ENCODE data around the gene NOTUM. TPM values are rescaled to one million over a fixed set of nuclear protein-coding genes. Genes with fewer than 3 reads are reported as not detected.

Gene NOTUM
- total and polyA plus RNA-seq, 9 of the 15 experiments (the other 6 are each of a cell fraction or from before 2014, with no cell fraction given) = 0.03 to 14.0 (median 4.1) TPM

DNA sequence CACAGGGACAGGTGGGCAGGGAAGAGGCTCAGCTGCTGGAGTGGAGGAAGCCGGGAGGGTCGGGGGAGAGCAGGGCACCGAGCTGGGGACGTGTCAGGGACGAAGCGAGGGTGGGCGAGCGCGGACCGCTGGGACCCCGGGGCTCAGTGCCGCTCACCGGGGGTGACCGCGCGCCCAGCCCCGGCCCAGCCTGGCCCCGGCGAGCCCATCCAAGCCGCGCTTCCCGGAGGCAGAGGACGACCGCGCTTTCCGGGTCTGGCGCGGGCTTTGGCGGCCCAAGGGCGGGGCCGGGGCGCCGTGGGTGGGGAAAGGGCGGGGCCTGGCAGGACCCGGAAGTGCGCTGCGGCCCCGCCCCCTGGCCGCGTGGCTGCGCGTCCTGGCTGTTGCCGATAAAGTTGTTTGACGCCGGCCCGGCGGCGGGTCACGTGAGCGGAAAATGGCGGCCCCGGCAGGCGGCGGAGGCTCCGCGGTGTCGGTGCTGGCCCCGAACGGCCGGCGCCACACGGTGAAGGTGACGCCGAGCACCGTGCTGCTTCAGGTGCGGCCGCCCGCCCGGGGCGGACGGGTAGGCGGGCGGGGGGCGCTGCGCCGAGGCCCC is 16.3 kb upstream of the NOTUM start, which contains the start of gene ASPSCR1 (continued):
- peak; percentile 82 to 91 for TF ChIP-seq NONO (IDR thresholded peaks at IDR 0.05; ENCODE audit: low read depth in 2 of 2, low read length in 1 of 2)
- peak; percentile 41 for TF ChIP-seq KAT7 (CRISPR knock-in tag; IDR thresholded peaks at IDR 0.05; ENCODE audit: borderline replicate concordance)
- no peak for TF ChIP-seq BRD4 (IDR thresholded peaks at IDR 0.05)
- TF ChIP-seq, protein P1, sequence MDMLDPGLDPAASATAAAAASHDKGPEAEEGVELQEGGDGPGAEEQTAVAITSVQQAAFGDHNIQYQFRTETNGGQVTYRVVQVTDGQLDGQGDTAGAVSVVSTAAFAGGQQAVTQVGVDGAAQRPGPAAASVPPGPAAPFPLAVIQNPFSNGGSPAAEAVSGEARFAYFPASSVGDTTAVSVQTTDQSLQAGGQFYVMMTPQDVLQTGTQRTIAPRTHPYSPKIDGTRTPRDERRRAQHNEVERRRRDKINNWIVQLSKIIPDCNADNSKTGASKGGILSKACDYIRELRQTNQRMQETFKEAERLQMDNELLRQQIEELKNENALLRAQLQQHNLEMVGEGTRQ (CRISPR knock-in tag; IDR thresholded peaks at IDR 0.05) = peak; percentile 97
- TF ChIP-seq, protein P2, sequence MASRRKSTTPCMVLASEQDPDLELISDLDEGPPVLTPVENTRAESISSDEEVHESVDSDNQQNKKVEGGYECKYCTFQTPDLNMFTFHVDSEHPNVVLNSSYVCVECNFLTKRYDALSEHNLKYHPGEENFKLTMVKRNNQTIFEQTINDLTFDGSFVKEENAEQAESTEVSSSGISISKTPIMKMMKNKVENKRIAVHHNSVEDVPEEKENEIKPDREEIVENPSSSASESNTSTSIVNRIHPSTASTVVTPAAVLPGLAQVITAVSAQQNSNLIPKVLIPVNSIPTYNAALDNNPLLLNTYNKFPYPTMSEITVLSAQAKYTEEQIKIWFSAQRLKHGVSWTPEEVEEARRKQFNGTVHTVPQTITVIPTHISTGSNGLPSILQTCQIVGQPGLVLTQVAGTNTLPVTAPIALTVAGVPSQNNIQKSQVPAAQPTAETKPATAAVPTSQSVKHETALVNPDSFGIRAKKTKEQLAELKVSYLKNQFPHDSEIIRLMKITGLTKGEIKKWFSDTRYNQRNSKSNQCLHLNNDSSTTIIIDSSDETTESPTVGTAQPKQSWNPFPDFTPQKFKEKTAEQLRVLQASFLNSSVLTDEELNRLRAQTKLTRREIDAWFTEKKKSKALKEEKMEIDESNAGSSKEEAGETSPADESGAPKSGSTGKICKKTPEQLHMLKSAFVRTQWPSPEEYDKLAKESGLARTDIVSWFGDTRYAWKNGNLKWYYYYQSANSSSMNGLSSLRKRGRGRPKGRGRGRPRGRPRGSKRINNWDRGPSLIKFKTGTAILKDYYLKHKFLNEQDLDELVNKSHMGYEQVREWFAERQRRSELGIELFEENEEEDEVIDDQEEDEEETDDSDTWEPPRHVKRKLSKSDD (conservative IDR thresholded peaks at IDR 0.05; ENCODE audit: low read length) = 0 out of 2 replicates have a peak, but pooled peaks have one; percentile 30
- TF ChIP-seq, protein P3, sequence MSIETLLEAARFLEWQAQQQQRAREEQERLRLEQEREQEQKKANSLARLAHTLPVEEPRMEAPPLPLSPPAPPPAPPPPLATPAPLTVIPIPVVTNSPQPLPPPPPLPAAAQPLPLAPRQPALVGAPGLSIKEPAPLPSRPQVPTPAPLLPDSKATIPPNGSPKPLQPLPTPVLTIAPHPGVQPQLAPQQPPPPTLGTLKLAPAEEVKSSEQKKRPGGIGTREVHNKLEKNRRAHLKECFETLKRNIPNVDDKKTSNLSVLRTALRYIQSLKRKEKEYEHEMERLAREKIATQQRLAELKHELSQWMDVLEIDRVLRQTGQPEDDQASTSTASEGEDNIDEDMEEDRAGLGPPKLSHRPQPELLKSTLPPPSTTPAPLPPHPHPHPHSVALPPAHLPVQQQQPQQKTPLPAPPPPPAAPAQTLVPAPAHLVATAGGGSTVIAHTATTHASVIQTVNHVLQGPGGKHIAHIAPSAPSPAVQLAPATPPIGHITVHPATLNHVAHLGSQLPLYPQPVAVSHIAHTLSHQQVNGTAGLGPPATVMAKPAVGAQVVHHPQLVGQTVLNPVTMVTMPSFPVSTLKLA (conservative IDR thresholded peaks at IDR 0.05) = peak; percentile 93 to 98
- TF ChIP-seq, protein P4, sequence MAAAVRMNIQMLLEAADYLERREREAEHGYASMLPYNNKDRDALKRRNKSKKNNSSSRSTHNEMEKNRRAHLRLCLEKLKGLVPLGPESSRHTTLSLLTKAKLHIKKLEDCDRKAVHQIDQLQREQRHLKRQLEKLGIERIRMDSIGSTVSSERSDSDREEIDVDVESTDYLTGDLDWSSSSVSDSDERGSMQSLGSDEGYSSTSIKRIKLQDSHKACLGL (CRISPR knock-in tag; IDR thresholded peaks at IDR 0.05; ENCODE audit: borderline replicate concordance, poor library complexity, severe bottlenecking) = peak; percentile 85
- 0 out of 2 replicates have a peak, but pooled peaks have one; percentile 45 for TF ChIP-seq JUN (IDR thresholded peaks at IDR 0.05; ENCODE audit: borderline replicate concordance, low read depth, low read length)
- 0 out of 2 replicates have a peak, but pooled peaks have one; percentile 51 for TF ChIP-seq JUN (CRISPR knock-in tag; IDR thresholded peaks at IDR 0.05; ENCODE audit: borderline replicate concordance)
- TF ChIP-seq, protein P5, sequence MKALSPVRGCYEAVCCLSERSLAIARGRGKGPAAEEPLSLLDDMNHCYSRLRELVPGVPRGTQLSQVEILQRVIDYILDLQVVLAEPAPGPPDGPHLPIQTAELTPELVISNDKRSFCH (CRISPR knock-in tag; IDR thresholded peaks at IDR 0.05) = no peak
- TF ChIP-seq, protein P5 (tag; IDR thresholded peaks at IDR 0.05) = peak; percentile 60
- TF ChIP-seq MYBL2 (IDR thresholded peaks at IDR 0.05; ENCODE audit: low read depth) = no peak
- TF ChIP-seq MYBL2 (CRISPR knock-in tag; IDR thresholded peaks at IDR 0.05; ENCODE audit: borderline replicate concordance) = no peak
- no peak for TF ChIP-seq ZNF184 (CRISPR knock-in tag; IDR thresholded peaks at IDR 0.05)
- peak; percentile 87 for TF ChIP-seq PCBP1 (IDR thresholded peaks at IDR 0.05; ENCODE audit: low read depth, low read length, poor library complexity, severe bottlenecking)
- TF ChIP-seq CTBP1 (IDR thresholded peaks at IDR 0.05; ENCODE audit: borderline replicate concordance) = peak; percentile 84
- peak; percentile 81 for TF ChIP-seq CREB1 (IDR thresholded peaks at IDR 0.05)
- peak; percentile 88 for TF ChIP-seq CREB1 (CRISPR knock-in tag; IDR thresholded peaks at IDR 0.05)
- no peak for TF ChIP-seq BCOR (IDR thresholded peaks at IDR 0.05)
- 0 out of 2 replicates have a peak, but pooled peaks have one; percentile 26 for TF ChIP-seq TARDBP (IDR thresholded peaks at IDR 0.05)
- TF ChIP-seq, protein P6, sequence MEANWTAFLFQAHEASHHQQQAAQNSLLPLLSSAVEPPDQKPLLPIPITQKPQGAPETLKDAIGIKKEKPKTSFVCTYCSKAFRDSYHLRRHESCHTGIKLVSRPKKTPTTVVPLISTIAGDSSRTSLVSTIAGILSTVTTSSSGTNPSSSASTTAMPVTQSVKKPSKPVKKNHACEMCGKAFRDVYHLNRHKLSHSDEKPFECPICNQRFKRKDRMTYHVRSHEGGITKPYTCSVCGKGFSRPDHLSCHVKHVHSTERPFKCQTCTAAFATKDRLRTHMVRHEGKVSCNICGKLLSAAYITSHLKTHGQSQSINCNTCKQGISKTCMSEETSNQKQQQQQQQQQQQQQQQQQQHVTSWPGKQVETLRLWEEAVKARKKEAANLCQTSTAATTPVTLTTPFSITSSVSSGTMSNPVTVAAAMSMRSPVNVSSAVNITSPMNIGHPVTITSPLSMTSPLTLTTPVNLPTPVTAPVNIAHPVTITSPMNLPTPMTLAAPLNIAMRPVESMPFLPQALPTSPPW (CRISPR knock-in tag; IDR thresholded peaks at IDR 0.05) = peak; percentile 89
